GOT3 (cell line): ENCODE data around the gene GPC6.
"Not testable (repeated sequence)": the region's sequence is repeated elsewhere in the genome, so short reads cannot be mapped to it uniquely, and the experiment has no call there.

Source experiments
- DNase-seq: peaks from one replicate; lab custom pipeline; 2025; ENCODE audit warnings: mixed read lengths; lab: John Stamatoyannopoulos, UW

The GPC6 gene

DNA sequence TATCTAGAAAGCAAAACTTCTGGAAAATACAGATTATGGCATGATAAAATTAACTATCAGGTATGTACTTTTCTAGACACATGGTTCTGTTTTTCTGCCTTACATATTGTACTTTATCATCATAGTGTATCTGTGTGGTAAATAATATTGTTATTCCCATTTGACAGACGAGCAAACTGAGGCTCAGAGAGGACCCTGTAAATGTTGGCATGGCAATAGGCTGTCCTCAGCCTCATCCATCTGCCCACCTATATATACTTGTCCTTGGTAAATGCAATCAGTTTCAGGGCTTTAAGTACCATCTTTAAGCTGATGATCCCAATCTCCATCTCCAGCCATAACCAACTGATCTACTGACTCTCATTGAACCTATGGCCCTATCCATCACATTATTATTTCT lies 1074.9 kb downstream of the GPC6 start:
- DNase-seq: no peak

DNA sequence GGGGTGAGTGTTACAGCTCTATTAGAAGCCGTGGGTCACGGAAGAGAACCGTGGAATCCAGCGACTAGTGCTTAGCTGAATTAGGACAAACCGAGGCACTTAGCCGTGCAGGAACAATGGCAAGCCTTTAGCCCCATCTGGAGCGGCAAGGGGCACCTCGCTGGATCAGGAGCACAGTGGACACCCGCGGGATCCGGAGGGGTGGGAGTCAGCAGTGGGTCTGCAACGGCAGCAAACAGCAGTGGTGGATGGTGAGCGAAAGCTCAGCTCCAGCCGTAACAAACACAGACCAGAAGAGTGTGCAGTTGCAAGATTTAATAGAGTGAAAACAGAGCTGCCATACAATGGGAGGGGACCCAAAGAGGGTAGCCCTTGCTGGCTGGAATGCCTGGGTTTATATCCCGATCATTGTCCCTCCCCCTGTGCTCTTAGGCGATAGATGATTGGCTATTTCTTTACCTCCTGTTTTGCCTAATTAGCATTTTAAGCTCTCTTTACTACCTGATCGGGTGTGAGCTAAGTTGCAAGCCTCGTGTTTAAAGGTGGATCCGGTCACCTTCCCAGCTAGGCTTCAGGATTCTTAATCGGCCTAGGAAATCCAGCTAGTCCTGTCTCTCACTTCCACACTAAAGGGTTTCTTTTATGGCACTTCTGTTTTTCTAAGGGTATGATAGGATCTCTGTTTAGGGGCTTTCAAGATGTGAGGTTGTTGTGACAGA lies 1076.4 kb downstream of the GPC6 start:
- not testable (repeated sequence) for DNase-seq

DNA sequence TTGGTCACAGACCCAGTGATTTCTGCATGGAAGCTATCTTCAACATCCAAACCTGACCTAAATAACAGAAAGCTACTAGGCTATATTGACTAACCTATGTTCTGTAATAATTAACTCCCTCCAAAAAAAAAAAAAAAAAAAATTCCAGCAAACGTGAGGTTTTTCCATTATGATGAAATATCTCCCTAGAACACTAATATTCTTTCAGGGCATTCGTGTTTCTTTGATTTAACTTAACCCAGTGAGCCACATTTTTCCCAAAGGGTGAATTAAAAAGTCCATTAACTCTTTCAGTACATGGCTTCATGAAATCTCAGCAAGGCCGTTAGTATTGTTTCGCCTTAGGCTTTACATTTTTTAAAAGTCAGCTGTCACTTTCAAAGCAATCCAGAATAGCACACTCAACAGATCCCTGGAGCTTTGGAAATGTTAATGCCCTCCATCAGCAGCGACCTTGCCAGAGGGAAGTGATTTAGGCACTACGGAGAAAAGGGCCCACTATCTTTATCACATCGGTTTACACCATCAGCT lies 1077.1 kb downstream of the GPC6 start:
- no peak for DNase-seq

DNA sequence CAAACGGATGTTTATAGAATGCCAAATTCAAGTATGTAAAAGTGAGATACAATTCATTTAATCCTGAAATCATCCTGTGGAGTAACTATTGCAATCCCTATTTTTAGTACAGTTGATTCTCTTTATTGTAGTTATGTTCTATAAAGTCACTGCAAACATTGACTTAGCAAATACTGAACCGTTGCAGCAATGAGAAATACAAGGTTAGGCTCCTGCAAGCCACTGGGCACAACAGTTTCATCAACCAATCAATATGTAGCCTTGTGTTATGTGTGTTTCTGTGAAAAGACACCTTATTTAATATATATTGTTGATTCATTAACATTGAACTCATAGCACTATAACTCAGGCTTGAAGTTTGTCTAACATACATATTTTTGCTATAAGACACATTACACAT lies 1078.4 kb downstream of the GPC6 start:
- no peak for DNase-seq

DNA sequence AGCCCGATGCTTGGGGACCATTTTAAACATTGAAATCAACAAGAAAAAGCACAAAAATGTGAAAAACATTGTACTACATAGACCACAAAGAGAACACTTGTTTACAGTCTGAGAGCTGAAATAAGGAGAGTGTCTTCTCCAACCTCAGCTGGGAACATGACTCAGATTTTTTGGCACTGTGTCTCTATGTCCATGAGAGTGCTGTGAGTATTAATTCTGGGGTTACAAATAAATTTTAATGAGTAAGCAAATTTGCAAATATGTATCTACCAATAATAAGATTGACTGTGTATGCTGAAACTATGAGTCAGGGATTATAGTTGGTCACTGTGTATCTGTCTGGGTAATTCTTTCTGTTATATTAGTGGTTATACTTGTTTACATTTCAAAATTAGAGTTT lies 1078.9 kb downstream of the GPC6 start:
- DNase-seq: no peak

DNA sequence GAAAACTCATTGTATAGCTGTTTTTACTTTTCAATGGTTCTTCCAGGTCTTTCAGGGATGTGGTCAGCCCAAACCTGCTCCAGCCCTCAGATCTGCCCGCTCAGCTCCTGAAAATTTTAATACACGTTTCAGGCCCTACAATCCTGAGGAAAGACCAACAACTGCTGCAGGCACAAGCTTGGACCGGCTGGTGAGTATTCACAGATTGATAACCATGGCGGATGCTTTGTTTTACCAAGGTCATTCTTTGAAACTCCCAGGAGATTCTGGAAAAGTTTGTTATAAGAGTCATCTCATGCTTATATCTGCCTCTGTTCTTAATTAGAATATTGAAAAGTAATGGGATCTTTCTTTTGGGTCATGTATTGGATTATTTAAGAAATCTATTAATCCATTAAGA lies 1079.3 kb downstream of the GPC6 start:
- DNase-seq: no peak

DNA sequence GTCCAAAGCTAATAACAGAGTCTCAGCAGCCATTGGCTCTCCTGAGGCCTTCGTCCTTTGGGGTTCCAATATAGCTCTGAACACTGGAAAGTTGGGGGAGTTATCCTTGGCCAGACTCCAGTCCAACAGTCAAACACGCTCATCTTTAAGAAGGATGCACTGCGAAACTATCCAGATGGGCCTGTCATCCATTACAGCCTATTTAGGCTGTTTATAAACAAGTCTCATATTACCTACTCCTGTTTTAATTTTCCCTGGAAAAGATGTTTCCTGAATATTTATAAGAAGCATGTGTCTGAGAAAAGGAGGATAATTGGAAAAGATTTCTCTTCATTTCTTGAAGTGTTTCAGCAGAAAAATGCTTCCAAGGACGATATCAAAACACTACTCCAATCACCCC lies 1082.2 kb downstream of the GPC6 start:
- no peak for DNase-seq

DNA sequence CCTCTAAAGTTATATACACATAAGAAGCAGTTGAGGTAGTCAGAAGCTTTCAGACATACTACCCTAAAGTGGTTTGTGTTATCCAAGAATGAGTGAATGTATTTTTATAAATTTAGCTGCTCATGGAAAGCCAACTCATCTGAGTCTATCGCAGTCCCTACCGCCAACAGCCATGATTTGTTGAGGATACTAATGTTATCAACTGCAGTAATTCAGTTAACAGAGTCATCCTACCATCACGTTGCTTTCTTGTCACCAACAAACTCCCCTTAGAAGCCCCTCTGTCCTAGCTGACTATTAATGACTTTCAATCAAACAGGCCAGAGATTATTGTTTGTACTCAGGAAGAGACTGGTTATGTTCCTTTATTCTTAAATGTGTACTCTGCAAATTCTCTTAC lies 1083.0 kb downstream of the GPC6 start:
- no peak for DNase-seq

DNA sequence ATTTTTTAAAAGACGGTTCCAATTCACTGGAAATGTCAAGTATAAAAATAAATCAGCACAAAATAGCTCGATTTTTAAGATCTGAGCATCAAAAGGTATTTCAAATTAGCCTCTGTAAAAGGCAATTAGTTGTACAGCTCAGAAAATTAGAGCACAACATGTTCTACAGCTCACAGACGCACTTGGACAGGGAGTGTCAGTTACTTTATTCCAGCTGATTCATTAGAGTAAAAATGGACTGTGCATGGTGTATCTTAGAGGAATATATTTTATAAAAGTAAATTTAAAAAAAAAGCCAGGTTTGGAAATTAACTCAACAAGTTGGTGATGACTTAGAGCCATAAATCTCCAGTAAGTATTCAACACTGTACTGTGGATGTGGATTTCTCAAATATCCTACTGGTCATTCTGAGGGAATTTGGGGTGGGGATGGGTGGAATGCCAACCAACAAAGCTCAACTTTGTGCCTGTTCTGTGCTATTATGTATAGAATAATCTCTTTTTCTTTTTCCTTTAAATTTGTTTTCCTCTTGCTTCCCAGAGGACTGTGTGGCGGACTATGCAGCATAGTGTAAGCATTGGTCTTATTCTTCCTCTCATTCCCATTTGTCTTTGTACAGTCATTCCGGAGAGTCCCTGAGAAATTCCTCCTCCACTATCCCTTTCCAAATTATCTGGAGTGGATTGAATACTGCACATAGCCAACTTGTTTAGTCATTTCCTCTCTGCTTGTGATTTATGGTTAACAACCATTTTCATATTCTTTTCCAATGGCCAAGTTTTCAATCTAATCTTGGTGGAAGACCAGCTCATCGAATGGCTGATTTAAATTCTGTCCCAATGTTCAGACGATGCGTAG lies 1083.6 kb downstream of the GPC6 start:
- no peak for DNase-seq

DNA sequence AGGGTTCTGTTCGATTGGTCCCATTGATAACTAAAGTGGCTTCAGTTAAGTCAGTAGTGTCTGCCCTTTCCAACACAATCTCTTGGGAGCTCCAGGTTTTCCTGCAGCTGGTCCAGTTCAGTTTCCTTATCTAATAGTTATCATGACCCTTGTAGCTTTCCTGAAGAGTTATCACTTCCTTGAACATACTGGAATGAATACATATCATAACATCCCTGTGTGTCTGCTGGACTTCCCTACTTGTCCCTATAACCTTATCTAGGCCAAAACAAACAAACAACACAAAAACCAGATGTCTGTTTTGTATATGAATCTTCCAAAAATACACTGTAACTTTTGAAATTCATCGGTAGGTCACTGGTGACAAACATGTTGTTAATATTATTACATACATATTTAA lies 1085.3 kb downstream of the GPC6 start:
- no peak for DNase-seq

DNA sequence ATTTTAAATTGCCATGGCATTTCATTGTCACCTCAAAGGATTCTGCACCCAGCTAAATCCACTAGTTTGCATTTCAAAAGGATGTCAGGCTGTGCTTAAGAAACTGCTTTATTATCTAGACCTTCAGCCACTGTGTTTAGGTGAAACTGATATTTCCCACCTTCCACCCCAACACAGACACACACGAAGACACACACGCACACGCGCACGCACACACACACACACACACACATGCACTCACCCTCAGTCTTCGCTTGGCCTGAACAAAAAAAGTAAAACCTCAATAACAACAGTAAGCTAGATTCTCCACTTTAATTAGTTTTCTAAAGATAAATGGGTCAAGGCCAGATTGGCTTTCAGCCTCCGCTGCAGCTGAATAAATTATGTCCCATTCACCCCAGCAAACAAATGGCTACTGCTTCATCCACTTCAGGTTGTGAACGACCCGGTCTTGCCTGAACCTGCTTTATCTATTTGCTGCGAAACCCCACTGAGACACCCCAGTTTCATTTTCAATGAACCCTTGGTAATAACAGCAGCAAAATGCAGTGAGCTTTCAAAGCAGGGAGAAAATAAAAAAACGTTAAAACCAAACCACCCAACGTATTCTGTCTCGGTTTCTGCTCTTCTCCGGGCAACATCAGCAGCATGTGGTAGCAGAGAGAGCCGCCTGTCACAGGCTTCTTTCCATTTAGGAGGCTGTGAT lies 1086.1 kb downstream of the GPC6 start:
- DNase-seq: no peak

DNA sequence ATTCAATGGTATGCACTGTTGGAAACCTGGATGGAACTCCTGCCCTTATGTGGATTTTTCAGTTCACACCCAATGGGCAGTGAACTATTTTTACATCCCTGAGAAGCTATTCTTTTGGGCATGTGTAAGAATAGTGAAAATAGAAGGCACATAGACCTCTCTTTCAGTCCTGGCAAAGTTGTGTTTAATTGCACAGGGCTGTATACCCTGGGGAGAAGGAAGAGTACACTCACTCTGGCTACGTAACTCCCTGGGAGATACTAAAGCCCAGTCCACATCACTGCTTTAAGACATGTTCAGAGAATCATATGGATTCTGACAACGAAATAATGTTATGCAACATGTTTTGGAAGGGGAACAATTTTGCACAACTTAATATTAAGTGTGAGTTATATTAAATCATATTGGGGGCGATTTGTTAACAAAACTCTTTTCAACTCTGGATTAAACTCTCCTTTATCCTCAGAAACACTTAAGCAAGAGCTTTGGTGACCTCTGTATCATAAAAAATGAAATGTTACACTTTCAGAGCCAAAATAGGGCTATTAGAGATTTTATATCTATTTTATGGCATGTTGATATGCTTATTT lies 1086.8 kb downstream of the GPC6 start:
- no peak for DNase-seq

DNA sequence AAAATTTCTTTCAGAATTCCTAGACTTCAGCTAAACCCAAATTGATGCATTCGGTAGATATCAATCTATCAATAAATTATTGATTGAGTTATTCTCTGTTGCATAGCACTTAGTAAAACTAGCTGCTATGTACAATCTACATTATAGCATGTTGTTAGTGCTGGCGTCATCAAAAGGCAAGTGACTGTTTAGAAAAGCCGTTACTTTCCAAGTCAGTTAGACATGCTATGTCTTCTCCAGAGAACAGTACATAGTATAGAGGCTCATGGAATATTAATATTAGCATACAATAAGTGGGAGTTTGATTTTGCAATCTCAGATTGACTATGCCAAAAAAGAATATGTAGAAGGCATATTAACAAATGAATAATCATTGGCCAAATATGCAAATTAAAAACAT lies 1087.3 kb downstream of the GPC6 start:
- no peak for DNase-seq

DNA sequence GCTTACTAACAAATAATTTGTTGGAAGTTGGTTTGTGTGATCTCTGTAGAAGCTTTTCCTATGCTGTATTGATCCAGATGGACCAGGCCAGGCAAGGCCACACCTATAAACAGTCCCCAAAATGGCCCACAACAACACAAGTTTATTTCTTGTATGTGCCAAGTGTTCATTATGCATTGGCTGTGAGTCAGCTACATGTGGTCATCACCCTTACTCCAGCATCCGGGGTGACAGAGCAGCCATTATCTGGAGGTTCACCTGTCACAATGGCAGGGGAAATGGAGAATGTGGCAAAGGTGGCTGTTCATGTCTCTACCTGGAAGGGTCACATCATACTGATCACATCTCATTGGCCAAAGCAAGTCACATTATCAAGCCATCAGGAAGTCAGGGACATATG lies 1088.6 kb downstream of the GPC6 start:
- DNase-seq: no peak

DNA sequence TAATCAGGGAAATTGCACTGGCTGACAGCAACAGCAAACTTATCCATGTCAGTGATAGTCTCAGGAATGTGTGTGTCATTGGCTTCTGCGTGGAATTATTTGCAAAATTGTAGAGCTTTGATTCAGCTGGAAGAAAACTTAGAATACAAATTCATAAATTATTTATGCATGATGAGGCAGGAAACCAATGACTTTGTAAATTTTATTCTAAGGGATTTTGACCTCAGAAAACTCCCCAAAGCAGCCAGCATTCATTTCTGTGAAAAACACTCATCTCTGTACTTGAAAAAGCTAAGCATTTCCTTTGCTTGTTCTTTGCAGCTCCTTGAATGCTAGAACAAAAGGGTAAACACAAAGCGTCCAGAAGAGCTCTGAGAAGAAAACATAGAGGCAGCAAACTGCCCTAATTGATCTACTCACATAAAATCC lies 1090.5 kb downstream of the GPC6 start:
- no peak for DNase-seq

DNA sequence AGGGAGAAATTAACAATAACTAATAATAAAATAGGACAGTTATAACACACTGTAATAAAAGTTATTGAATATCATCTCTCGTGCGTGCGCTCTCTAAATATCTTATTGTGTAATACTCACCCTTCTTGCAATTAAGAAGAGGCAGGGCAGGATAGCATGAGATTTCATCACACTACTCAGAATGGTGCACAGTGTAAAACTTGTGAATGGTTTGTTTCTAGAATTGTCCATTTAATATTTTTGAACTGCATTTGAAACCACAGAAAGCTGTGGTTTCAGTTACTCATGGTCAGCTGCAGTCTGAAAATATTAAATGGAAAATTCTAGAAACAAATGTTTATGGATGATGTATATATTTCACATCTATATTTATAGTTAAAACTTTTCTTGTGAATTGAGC lies 1091.8 kb downstream of the GPC6 start:
- DNase-seq: no peak

DNA sequence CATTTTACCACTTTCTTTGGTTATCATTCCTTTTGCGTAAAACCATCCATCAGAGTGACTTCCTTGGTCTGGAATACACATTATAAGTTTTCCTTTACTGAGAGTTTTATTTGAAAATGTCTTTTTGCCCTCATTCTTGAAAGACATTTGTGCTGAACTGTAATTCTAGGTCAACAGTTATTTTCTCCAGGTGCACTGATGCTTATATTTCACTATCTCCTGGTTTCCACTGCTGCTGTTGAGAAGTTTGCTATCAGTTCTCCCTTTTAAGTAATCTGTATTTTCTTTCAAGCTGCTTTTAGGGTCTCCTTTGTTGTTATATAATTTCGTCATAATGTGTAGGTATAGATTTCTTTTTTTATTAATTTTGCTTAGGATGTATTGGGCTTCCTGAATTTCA lies 1092.9 kb downstream of the GPC6 start:
- DNase-seq: no peak

DNA sequence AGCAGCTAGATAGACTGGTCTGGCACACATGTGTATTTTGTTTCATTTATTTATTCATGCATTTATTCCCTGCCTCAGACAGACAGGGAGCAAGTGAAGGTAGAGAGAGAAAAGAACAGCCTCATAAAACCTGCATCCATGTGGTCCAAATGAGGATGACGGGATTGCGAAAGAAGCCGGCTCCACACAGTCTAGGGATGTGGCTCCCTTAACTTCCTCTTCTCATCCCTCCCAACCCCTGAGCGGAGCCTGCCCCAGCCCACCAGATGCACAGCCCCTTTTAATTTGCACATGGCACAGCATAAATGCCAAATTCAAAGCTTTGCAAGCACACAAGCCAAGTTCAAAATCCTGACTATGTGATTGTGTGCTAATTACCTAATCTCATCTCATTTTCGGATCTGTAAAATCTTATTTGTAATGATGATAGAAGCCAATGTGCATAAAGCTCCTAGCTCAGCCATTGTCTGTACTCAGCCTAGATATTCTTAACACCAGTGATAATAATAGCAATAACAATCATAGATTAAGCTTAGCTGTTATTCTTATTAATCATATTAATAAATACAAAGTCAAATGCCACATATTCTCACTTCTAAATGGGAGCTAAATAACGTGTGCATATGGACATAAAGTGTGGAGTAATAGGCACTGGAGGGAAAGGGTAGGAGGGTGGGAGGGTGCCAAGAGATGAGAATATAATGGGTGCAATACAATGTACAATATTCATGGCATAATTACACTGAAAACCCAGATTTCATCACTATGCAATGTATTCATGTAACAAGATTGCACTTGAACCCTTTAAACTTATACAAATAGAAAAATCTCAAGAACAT lies 1096.5 kb downstream of the GPC6 start:
- no peak for DNase-seq

DNA sequence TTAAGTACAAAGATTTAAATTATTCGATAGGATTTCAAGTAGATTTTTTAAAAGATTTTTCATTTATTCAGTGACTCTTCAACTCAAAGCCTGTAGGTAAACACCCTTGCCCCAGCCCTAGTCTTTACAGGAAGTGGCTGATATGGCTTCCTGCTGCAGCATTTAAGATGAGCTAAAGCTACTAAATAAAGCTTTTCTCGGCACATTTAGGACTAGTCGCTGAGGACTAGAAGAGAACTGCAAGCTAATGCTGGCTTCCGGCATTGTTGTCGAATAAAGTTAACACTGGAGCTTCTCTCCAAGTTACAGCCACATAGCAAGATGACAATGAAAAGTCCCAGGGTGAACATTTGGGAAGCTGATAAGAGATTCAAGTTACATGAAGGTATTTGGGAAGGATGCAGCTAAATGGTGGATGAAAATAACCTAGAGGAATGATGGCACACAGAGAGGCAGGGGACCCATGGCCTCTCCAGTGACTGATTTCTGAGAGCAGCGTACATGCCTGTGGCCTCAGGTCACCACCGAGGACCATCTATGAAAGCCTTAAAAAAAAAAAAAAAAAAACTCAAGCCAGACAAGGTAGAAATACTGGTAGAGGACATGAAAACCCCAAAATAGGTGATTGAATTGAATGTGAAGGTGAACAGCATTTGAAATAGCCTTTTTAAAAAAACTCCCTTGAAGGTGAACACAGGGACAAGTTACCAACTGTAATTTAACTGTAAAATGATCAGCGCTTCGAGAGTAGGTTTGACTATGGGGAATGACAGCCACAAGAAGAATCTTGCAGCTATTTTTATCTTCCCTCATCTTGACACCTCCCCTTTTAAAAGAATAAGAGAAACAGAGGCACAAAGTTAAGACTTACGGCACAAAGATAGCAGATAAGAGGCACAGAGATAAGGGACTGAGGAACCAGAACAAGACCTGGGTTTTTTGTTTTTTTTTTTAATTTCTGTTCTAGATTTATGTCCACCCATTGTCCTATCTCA lies 1097.5 kb downstream of the GPC6 start:
- DNase-seq: no peak
